ENCODE measurements around the gene REXO1. TPM values are rescaled to one million over a fixed set of nuclear protein-coding genes. Genes with fewer than 3 reads are reported as not detected.

Gene REXO1
- total and polyA plus RNA-seq, 2 of the 8 experiments (the other 6 are each of a cell fraction or from before 2014, with no cell fraction given) = 42.4 to 44.3 TPM

DNA sequence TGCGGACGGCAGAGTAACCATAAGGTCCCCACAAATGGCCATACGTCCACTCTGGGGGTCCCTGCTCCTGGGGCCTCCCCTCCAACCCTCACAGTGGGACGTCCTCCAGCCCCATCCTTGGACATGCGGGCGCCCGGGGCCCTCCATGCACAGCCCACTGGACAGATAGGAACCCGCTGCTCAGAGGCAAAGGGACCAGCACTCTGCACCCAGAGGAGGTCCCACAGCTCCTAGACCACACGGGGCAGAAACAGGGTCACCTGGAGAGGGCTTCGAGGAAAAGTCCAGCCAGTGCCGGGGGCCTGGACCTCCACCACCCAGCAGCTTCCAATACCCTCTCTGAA, 11.1 kb downstream of the REXO1 start:
- H4K91ac ChIP-seq (replicated peaks; ENCODE audit: insufficient read length, low read length) = no peak overlapping the region
- no peak overlapping the region for H3K14ac ChIP-seq (ENCODE audit: insufficient read length)
- H3K79me1 ChIP-seq (ENCODE audit: low read depth, low read length) = peaks cover 26% of the 10 kb centered on the region
- no peak overlapping the region for H2BK120ac ChIP-seq (replicated peaks; ENCODE audit: low read depth, low read length)
- peaks cover 16 to 29% of the 10 kb centered on the region in 2 experiments for H4K20me1 ChIP-seq (replicated peaks in 1 of 2; ENCODE audit: control insufficient read depth in 1 of 2, insufficient read depth in 2 of 2, low read length in 2 of 2)
- H3K27ac ChIP-seq (ENCODE audit: low read depth, low read length) = no peak overlapping the region
- WGBS, 2 experiments (ENCODE audit: extremely low coverage in 1 of 2, insufficient coverage in 1 of 2, insufficient read length in 1 of 2, insufficient replicate concordance in 2 of 2, low coverage in 1 of 2, low lambda C conversion rate in 2 of 2, missing lambda C conversion rate in 1 of 2) = 90% methylated on average over 11 of the region's 11 CpGs; no CpG with 5 or more reads in 1 of the 2 experiments
- no peak for FAIRE-seq
- H3K4me1 ChIP-seq (replicated peaks in 1 of 4; ENCODE audit: control insufficient read depth in 3 of 4, insufficient read depth in 4 of 4, low read length in 3 of 4) = 0 out of 7 replicates have a peak, but pooled peaks cover 0 to 2% (median 0%) of the 10 kb centered on the region in 4 experiments
- H3K23me2 ChIP-seq (ENCODE audit: low read depth, low read length) = no peaks in the 10 kb centered on the region
- H3K4me2 ChIP-seq (ENCODE audit: insufficient read depth in 1 of 2, low read depth in 2 of 2, low read length in 2 of 2) = no peak overlapping the region
- peak overlapping the region; percentile 76; the same call in 1 of the 2 replicates for H4K8ac ChIP-seq (ENCODE audit: extremely low read depth, insufficient read depth, low read length)
- H2BK15ac ChIP-seq (ENCODE audit: low read length) = no peak overlapping the region
- no peak overlapping the region for H2AFZ ChIP-seq (ENCODE audit: low read length)
- no peak overlapping the region for H3K56ac ChIP-seq (replicated peaks; ENCODE audit: insufficient read length, low read depth, low read length)
- no peak overlapping the region for H3K4me3 ChIP-seq (ENCODE audit: extremely low read depth in 1 of 4, insufficient read depth in 2 of 4, low read depth in 3 of 4, low read length in 4 of 4)
- no peak overlapping the region for H3K23ac ChIP-seq (ENCODE audit: insufficient read length)
- H2BK20ac ChIP-seq (ENCODE audit: low read length) = no peak overlapping the region
- no peak for DNase-seq (ENCODE audit: low read depth in 1 of 2, low spot score in 2 of 2)
- ChIA-PET POLR2A (ENCODE audit: partially characterized antibody) (interaction anchor here (0.6 to 2.4 kb wide), 8 partner anchors 9 to 246 kb away, joined by 3 to 10 read pairs (median 3); partner anchors contain the start of gene TCF3), CTCF (ENCODE audit: partially characterized antibody) (interaction anchor here (0.6 to 14.9 kb wide), 27 partner anchors 10 to 843 kb away, joined by 3 to 228 read pairs (median 5); no protein-coding TSS in a partner anchor)
- H3K36me3 ChIP-seq (ENCODE audit: control insufficient read depth in 2 of 4, insufficient read depth in 4 of 4, low read length in 3 of 4) = no peaks in the 10 kb centered on the region
- H3K79me2 ChIP-seq (ENCODE audit: control insufficient read depth in 1 of 2, insufficient read depth in 2 of 2, low read length in 2 of 2) = peaks cover 3 to 58% of the 10 kb centered on the region in 2 experiments; a peak in 3 of 4 replicates
- H2BK5ac ChIP-seq (ENCODE audit: low read depth, low read length) = no peak overlapping the region; the same call in 1 of the 2 replicates
- no peak overlapping the region for H4K5ac ChIP-seq (ENCODE audit: insufficient read length, low read depth, low read length)
- no peaks in the 10 kb centered on the region for H3K27me3 ChIP-seq (replicated peaks in 1 of 4; ENCODE audit: control insufficient read depth in 3 of 4, extremely low read depth in 1 of 4, insufficient read depth in 3 of 4, low read length in 3 of 4)
- H2AK5ac ChIP-seq (ENCODE audit: low read depth, low read length) = no peak overlapping the region
- H2BK12ac ChIP-seq (ENCODE audit: low read depth, low read length) = no peak overlapping the region
- no peak overlapping the region for H3K9ac ChIP-seq (replicated peaks in 1 of 4; ENCODE audit: extremely low read depth in 1 of 4, low read depth in 3 of 4, low read length in 3 of 4)
- H3K9me3 ChIP-seq (ENCODE audit: insufficient read depth in 2 of 2, low read depth in 1 of 2, low read length in 1 of 2) = no peaks in the 10 kb centered on the region
- no peak overlapping the region for H3K4ac ChIP-seq (replicated peaks; ENCODE audit: insufficient read length, low read depth, low read length)
- H3K18ac ChIP-seq (ENCODE audit: extremely low read depth, low read length) = no peak overlapping the region

Measured in H1 (cell line).